Measurements from ENCODE around the gene UBE2D4.

DNA sequence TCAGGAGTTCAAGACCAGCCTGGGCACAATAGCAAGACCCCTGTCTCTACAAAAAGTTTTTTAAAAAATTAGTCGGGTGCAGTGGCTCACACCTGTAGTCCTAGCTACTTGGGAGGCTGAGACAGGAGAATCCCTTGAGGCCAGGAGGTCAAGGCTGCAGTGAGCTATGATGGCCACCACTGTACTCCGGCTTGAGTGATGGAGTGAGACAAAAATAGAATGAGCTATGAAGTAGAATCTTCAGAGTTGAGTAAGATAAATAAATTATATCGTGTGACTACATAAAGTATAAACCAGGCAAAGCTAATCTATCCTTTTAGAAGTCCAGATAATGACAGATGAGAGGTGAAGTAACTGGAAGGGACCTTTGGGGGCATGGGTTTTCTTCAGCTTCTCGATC is 41.6 kb upstream of the UBE2D4 start:
- TF ChIP-seq, protein P1, sequence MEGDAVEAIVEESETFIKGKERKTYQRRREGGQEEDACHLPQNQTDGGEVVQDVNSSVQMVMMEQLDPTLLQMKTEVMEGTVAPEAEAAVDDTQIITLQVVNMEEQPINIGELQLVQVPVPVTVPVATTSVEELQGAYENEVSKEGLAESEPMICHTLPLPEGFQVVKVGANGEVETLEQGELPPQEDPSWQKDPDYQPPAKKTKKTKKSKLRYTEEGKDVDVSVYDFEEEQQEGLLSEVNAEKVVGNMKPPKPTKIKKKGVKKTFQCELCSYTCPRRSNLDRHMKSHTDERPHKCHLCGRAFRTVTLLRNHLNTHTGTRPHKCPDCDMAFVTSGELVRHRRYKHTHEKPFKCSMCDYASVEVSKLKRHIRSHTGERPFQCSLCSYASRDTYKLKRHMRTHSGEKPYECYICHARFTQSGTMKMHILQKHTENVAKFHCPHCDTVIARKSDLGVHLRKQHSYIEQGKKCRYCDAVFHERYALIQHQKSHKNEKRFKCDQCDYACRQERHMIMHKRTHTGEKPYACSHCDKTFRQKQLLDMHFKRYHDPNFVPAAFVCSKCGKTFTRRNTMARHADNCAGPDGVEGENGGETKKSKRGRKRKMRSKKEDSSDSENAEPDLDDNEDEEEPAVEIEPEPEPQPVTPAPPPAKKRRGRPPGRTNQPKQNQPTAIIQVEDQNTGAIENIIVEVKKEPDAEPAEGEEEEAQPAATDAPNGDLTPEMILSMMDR (IDR thresholded peaks at IDR 0.05) = no peak
- TF ChIP-seq POLR2A (IDR thresholded peaks at IDR 0.05) = no peak
